Central memory CD4-positive, alpha-beta T cell (primary cell): ENCODE data around the gene COL9A3.

ENCODE experiments used
- DNase-seq: peaks from one replicate; pipeline ENCODE4 v3.0.0; 2022

The COL9A3 gene

GRCh38 chr20:62778601-62779416, 38.0 kb upstream of the COL9A3 start:
- no peak for DNase-seq

- no peak for DNase-seq
Measured at GRCh38 chr20:62779417-62779685, 37.5 kb upstream of the COL9A3 start.

- no peak for DNase-seq
Measured at GRCh38 chr20:62780204-62780603, 36.6 kb upstream of the COL9A3 start.

- no peak for DNase-seq
Measured at GRCh38 chr20:62780696-62781095, 36.2 kb upstream of the COL9A3 start.

- DNase-seq = no peak
Measured at GRCh38 chr20:62782149-62782892, 34.5 kb upstream of the COL9A3 start.

- no peak for DNase-seq
Measured at GRCh38 chr20:62782893-62783278, 34.0 kb upstream of the COL9A3 start.

GRCh38 chr20:62784497-62784896, 32.4 kb upstream of the COL9A3 start:
- no peak for DNase-seq

- no peak for DNase-seq
Measured at GRCh38 chr20:62785393-62785792, 31.5 kb upstream of the COL9A3 start.

- DNase-seq = no peak
Measured at GRCh38 chr20:62786157-62786556, 30.7 kb upstream of the COL9A3 start.

GRCh38 chr20:62787321-62787720, 29.5 kb upstream of the COL9A3 start:
- no peak for DNase-seq

- DNase-seq = no peak
Measured at GRCh38 chr20:62787866-62788265, 29.0 kb upstream of the COL9A3 start.

GRCh38 chr20:62788607-62789006, 28.2 kb upstream of the COL9A3 start:
- DNase-seq = no peak

GRCh38 chr20:62790075-62790474, 26.8 kb upstream of the COL9A3 start:
- no peak for DNase-seq

GRCh38 chr20:62791301-62792181, 25.3 kb upstream of the COL9A3 start:
- peak; percentile 58 for DNase-seq

- DNase-seq = no peak
Measured at GRCh38 chr20:62792182-62792939, 24.5 kb upstream of the COL9A3 start.

GRCh38 chr20:62792940-62793756, 23.7 kb upstream of the COL9A3 start:
- DNase-seq = no peak

GRCh38 chr20:62793757-62794006, 23.2 kb upstream of the COL9A3 start:
- no peak for DNase-seq

- DNase-seq = peak; percentile 88
Measured at GRCh38 chr20:62794007-62794724, 22.7 kb upstream of the COL9A3 start.

GRCh38 chr20:62795023-62795761, 21.7 kb upstream of the COL9A3 start:
- DNase-seq = peak; percentile 58

GRCh38 chr20:62796699-62797491, 20.0 kb upstream of the COL9A3 start:
- no peak for DNase-seq
